Loucy (cell line): ENCODE measurements around the gene VGF.
"Not testable (repeated sequence)": the region's sequence is repeated elsewhere in the genome, so short reads cannot be mapped to it uniquely, and the experiment has no call there.

ENCODE experiments used
- H2AFZ ChIP-seq: fragments of 200-600 bp; sonication (generic); 2 replicates; pipeline ENCODE4 v1.6.0; 2016; ENCODE audit warnings: antibody characterized with exemption, mild to moderate bottlenecking, low read length, moderate library complexity
- H3F3A ChIP-seq: fragments of 200-600 bp; 2 replicates; pipeline ENCODE4 v1.6.0; 2016; ENCODE audit warnings: antibody characterized with exemption, low read depth, mild to moderate bottlenecking
- H3K27me3 ChIP-seq: fragments of 200-600 bp; sonication (generic); 2 replicates; pipeline ENCODE4 v1.6.1; 2014; ENCODE audit warnings: low read length, mild to moderate bottlenecking; ENCODE audit not compliant: insufficient read depth, poor library complexity, severe bottlenecking
- H3K36me3 ChIP-seq: fragments of 200-600 bp; sonication (generic); 2 replicates; pipeline ENCODE4 v1.6.1; 2016; ENCODE audit warnings: low read length; ENCODE audit not compliant: insufficient read depth
- H3K4me1 ChIP-seq: fragments of 200-600 bp; sonication (generic); 2 replicates; pipeline ENCODE4 v1.5.1; 2014; ENCODE audit warnings: low read length, mild to moderate bottlenecking; ENCODE audit not compliant: insufficient read depth, poor library complexity, severe bottlenecking
- H3K4me2 ChIP-seq: fragments of 200-600 bp; sonication (generic); 2 replicates; pipeline ENCODE4 v1.6.0; 2014; ENCODE audit warnings: antibody characterized with exemption, low read length, low read depth, mild to moderate bottlenecking; ENCODE audit not compliant: poor library complexity, severe bottlenecking
- H3K4me3 ChIP-seq: fragments of 200-600 bp; sonication (generic); 2 replicates; pipeline ENCODE4 v1.5.1; 2014; ENCODE audit warnings: low read length, mild to moderate bottlenecking, mixed read lengths; ENCODE audit not compliant: poor library complexity, severe bottlenecking
- H3K79me2 ChIP-seq: fragments of 200-600 bp; sonication (generic); 2 replicates; pipeline ENCODE4 v1.6.1; 2014; ENCODE audit warnings: low read length; ENCODE audit not compliant: insufficient read depth
- H3K9ac ChIP-seq: fragments of 200-600 bp; sonication (generic); 2 replicates; pipeline ENCODE4 v1.6.0; 2014; ENCODE audit warnings: mild to moderate bottlenecking, low read depth, low read length, moderate library complexity; ENCODE audit not compliant: poor library complexity, severe bottlenecking
- H3K9me2 ChIP-seq: fragments of 200-600 bp; sonication (generic); replicated peaks from 2 replicates; pipeline ENCODE4 v1.6.1; 2016; ENCODE audit warnings: low read depth, low read length, mixed read lengths
- H3K9me3 ChIP-seq: fragments of 200-600 bp; sonication (generic); 2 replicates; pipeline ENCODE4 v1.6.1; 2014; ENCODE audit warnings: mild to moderate bottlenecking, antibody characterized with exemption, low read length, low read depth; ENCODE audit not compliant: insufficient read depth
- H4K20me1 ChIP-seq: fragments of 200-600 bp; sonication (generic); 2 replicates; pipeline ENCODE4 v1.6.0; 2014; ENCODE audit warnings: antibody characterized with exemption, low read length, mild to moderate bottlenecking; ENCODE audit not compliant: insufficient read depth, poor library complexity, severe bottlenecking
- CTCF ChIP-seq: fragments of 200-600 bp; sonication (generic); conservative IDR thresholded peaks from 2 replicates; pipeline ENCODE4 v1.5.1; 2014; ENCODE audit warnings: mild to moderate bottlenecking, antibody characterized with exemption, low read length
- EZH2phosphoT487 ChIP-seq: fragments of 200-600 bp; IDR thresholded peaks from 2 replicates; pipeline ENCODE4 v1.6.1; 2018; ENCODE audit warnings: antibody characterized with exemption, mild to moderate bottlenecking, moderate library complexity, borderline replicate concordance

VGF gene

DNA sequence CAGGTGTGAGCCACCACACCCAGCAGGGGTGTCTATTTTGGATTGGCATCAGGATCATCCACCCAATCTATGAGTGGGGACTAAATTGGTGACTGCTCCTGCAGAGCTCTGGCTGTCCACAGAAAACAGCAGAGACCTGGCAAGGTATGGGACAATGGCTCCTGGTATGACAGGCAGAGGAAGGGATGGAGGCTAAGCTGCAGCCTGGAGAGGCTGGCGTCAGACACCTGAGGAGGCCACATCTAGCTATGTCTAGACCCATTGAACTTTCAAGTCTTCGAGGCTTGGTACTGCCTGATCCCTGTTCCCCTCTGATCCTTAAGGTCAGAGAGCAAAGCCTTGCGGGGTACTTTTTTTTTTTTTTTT is 41.7 kb downstream of the VGF start:
- no peaks in the 10 kb centered on the region for H3K27me3 ChIP-seq
- no peak overlapping the region for H3K4me2 ChIP-seq
- no peak overlapping the region for H3K9ac ChIP-seq
- H3K36me3 ChIP-seq = no peaks in the 10 kb centered on the region
- no peak overlapping the region for H3K4me3 ChIP-seq
- H3K79me2 ChIP-seq = peaks cover 8% of the 10 kb centered on the region; the same call in 1 of the 2 replicates
- no peaks in the 10 kb centered on the region for H3K9me3 ChIP-seq
- H3K4me1 ChIP-seq = peaks cover 45% of the 10 kb centered on the region
- no peak overlapping the region for H2AFZ ChIP-seq
- H4K20me1 ChIP-seq = no peaks in the 10 kb centered on the region
- H3F3A ChIP-seq = no peaks in the 10 kb centered on the region
- no peaks in the 10 kb centered on the region for H3K9me2 ChIP-seq
- TF ChIP-seq EZH2phosphoT487 (no peak), CTCF (no peak)

- Histone ChIP-seq H3K9me2 (no peaks in the 10 kb centered on the region), H3K4me2 (no peak overlapping the region), H3K4me1 (peaks cover 41% of the 10 kb centered on the region), H3K27me3 (no peaks in the 10 kb centered on the region), H3F3A (no peaks in the 10 kb centered on the region), H3K9me3 (no peaks in the 10 kb centered on the region), H2AFZ (no peak overlapping the region), H3K4me3 (no peak overlapping the region), H3K79me2 (peaks cover 7% of the 10 kb centered on the region; the same call in 1 of the 2 replicates), H3K9ac (no peak overlapping the region), H4K20me1 (no peaks in the 10 kb centered on the region), H3K36me3 (no peaks in the 10 kb centered on the region)
- TF ChIP-seq EZH2phosphoT487 (no peak), CTCF (no peak)
These were observed 42.3 kb downstream of the VGF start for GRCh38 chr7:101122933-101123702.

GRCh38 chr7:101121991-101122932 is 43.1 kb downstream of the VGF start:
- Histone ChIP-seq H2AFZ (peak overlapping the region; percentile 10; the same call in 1 of the 2 replicates), H4K20me1 (no peaks in the 10 kb centered on the region), H3K4me1 (peaks cover 33% of the 10 kb centered on the region), H3F3A (no peaks in the 10 kb centered on the region), H3K36me3 (no peaks in the 10 kb centered on the region), H3K4me3 (no peak overlapping the region), H3K9me2 (no peaks in the 10 kb centered on the region), H3K9ac (no peak overlapping the region), H3K79me2 (no peaks in the 10 kb centered on the region), H3K9me3 (no peaks in the 10 kb centered on the region), H3K4me2 (no peak overlapping the region), H3K27me3 (no peaks in the 10 kb centered on the region)
- TF ChIP-seq CTCF (no peak), EZH2phosphoT487 (no peak)

DNA sequence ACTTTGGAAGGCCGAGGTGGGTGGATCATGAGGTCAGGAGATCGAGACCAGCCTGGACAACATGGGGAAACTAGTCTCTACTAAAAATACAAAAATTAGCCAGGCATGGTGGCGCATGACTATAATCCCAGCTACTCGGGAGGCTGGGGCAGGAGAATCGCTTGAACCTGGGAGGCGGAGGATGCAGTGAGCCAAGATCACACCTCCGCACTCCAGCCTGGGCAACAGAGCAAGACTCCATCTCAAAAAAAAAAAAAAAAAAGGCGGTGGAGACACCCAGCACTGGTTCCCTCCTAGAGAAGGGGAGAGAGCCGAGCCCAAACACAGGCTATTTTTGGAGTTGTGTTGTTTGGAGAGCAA is 43.8 kb downstream of the VGF start:
- not testable (repeated sequence) for H2AFZ ChIP-seq, H3K9ac ChIP-seq, H3K4me2 ChIP-seq

More for the DNA sequence above, 43.8 kb downstream of the VGF start:
- peaks cover 28% of the 10 kb centered on the region for H3K4me1 ChIP-seq
- not testable (repeated sequence) for H3K79me2 ChIP-seq, H3K9me2 ChIP-seq, H3K36me3 ChIP-seq, H4K20me1 ChIP-seq, H3K27me3 ChIP-seq, H3K4me3 ChIP-seq, H3K9me3 ChIP-seq, H3F3A ChIP-seq
